GM21825 (cell line): ENCODE measurements around the gene MED10.

Source experiments
- ATAC-seq: cut with Tn5 transposase; IDR thresholded peaks from one replicate; pipeline ENCODE4 v1.9.1; 2021; ENCODE audit warnings: mild to moderate bottlenecking, moderate library complexity; ENCODE audit not compliant: unreplicated experiment

Gene MED10

DNA sequence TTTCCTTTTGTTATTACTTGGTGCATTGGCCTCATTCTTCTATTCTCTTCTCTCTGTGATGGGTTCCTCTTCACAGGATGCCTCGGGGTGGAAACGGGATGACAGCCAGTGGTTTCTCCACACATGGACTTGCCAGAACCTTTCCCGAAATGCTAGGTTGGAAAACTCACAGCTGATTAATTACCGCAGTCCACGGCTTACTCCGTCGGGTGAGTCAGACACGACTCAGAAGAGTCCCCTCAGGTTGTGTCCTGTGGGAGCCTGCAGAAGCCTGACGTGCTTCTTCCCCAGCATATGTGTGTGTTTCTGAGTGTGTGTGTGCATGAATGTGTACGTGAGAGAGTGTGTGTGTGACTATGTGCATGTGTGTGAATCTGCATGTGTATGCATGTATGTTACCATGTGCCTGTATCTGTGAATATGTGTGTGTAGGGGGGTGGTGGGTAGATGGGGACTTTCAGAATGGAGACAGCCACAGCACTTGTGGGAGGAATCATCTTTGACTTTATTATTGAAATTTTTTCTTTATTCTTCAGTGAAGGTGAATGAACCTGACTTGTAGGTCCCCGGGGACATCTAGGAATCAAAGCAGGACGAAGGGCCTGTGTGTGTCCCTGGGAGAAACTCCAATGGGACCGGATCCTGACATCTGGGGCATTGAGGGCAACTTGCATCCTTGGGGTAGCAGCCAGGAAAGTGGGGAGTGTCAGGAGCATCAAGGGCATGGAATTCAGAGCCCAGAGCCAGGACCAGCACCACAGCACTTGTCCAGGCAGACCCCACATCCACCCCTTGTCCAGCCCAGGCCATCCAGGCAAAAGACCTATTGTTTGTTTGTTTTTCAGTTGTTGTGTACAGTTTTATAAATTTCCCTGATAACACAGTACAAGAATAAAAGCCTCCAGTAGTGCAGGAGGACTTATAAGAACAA is 21.9 kb upstream of the MED10 start:
- no peak for ATAC-seq

GRCh38 chr5:6398570-6399230 is 20.4 kb upstream of the MED10 start:
- ATAC-seq, result no peak

GRCh38 chr5:6397536-6398269 is 19.4 kb upstream of the MED10 start:
- no peak for ATAC-seq

GRCh38 chr5:6396836-6397535 is 18.6 kb upstream of the MED10 start:
- ATAC-seq, result no peak

DNA sequence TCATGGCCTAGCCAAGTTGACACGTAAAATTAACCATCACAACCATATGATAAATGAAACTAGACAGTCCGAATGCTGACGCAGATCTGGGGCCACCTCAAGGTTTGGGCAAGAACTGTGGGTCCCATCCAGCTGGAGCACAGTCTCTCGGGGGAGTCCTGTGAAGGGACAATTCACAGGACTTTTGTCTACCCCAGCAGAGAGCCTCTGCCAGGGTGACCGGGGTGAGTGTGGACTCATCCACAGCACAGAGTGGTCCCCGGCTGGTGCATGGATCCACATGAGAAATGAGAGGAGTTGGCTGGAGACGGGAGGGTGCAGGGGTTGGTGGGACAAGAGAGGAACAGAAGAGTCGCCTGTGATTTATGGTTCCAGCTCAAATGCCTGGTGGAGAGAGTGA is 17.7 kb upstream of the MED10 start:
- no peak for ATAC-seq

DNA sequence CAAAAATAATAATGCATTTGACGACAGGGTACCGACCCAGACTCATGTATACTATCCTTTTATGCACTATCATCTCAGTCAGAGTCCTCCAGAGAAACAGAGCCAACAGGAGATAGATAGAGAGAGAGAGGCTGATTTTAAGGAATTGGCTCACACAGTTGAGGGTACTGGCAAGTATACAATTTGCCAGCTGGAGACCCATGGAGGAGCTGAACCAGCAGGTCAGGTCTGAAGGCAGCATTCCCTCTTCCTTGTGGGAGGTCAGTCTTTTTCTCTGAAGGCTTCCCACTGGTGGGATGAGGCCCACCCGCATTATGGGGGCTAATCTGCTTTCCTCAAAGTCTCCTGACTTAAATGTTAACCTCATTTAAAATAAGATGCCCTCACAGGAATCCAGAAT is 17.3 kb upstream of the MED10 start:
- ATAC-seq, result no peak

DNA sequence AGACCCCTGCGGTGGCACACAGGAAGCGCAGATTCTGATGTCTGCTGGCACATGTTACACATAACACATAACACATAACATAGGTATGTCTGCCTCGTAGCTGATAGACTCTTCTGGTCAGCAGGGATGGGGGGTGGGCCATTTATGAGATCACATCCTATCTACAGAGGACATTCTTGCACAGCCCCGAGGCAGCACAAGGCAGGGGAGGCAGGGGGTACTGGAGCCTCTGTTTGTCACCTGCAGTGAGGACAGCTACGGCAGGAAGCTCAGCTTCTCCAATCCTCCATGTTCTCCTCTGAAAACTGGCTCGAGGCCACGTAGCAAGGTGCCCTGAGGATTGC is 16.7 kb upstream of the MED10 start:
- ATAC-seq, result no peak

GRCh38 chr5:6394429-6395101 is 16.2 kb upstream of the MED10 start:
- no peak for ATAC-seq

- no peak for ATAC-seq
These were observed 15.3 kb upstream of the MED10 start for GRCh38 chr5:6393596-6394194.

- ATAC-seq, result no peak
These were observed 14.2 kb upstream of the MED10 start for GRCh38 chr5:6392561-6392960.

- ATAC-seq, result no peak
These were observed 12.8 kb upstream of the MED10 start for GRCh38 chr5:6391151-6391550.

GRCh38 chr5:6389946-6390530 is 11.7 kb upstream of the MED10 start:
- ATAC-seq, result no peak

DNA sequence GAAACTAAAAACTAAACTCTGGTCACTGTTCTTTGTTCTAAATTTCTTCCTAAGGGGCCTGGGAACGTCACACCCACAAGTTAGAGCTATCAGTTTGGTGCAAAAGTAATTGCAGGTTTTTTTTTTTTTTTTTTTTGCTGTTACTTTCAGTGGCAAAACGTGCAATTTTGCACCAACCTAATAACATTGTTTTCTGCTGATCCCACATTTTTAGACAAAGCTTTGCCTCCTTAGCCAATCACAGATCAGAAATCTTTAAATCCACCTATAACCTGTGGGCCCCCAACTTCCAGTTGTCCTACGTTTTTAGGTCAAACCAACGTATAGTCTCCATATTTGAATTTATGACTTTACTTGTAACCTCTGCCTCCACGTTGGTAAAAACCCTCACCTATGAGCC is 11.1 kb upstream of the MED10 start:
- ATAC-seq, result no peak

GRCh38 chr5:6387970-6388369 is 9.6 kb upstream of the MED10 start:
- ATAC-seq, result no peak

DNA sequence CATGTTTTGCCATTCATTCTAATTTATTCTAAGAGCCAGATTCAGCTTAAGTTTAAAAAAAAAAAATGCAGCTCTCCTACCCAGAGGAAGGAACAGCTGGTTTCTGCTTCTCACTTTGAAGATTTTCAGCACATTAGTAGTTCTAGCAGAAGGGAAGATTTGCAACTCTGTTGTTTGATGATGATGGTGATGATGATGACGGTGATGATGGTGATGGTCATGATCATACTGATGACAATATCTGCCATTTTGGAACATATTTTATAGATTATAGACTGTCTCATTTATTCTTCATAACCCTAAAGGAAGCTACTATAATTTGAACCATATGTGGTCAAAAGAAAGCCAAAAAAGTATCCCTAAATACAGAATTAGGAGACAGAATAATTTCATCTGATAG is 7.9 kb upstream of the MED10 start:
- ATAC-seq, result no peak

DNA sequence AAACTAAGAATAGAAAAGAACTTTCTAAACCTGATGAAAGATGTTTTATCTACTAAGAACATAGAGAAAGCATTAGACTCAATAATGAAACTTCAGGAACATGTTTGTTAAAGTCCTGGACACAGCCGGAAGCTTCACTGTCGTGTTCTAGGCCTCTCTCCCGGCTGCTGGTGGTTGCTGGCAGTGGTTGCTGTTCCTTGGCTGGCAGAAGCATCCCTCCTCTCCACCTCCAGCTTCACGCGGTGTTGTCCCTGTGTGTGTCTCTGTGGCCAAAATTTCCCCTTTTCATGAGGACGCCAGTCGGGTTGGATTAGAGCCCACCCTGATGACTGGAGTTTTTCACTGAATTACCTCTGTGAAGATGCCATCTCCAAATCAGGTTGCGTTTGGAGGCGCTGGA is 6.5 kb upstream of the MED10 start:
- ATAC-seq, result no peak

DNA sequence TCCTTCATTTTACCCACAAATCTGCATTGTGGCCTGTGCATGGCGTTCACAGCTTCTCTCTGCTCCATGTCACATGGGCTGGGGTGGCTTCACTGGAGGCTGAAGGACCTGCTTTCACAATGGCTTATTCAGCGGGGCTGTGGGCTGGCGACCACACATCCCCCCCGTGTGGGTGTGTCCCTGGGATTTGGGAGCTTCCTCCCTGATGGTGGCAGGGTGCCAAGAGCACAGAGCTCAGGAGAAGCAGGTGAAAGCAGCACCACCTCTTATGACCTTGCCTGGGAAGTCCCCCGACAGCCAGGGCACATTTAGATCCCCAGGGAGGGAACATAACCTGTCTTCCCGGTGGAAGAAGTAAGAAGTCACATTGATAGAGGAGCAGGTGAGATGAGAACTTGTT is 5.0 kb upstream of the MED10 start:
- ATAC-seq, result no peak

- ATAC-seq, result no peak
These were observed 899 bp upstream of the MED10 start for GRCh38 chr5:6379246-6379645.

GRCh38 chr5:6378766-6379103 is 388 bp upstream of the MED10 start:
- ATAC-seq, result peak; percentile 25

DNA sequence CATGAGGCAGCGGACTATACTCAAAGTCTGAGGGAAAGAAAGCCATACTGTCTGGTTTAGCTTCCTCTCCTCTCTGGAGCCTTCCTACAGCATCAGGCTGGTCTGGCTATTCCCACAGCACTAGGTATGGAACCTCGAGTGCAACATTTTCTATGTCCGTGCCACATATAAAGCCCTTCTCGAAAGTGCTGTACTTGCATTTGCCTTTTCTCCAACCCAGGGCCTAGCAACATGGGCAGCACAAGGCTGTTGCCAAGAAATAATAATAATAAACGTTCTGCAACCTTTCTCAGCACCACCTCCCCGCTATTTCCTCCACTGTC is 804 bp downstream of the MED10 start:
- no peak for ATAC-seq
